MCF 10A (cell line): Measurements from ENCODE around the gene SLC9A5. TPM values are rescaled to one million over a fixed set of nuclear protein-coding genes. Genes with fewer than 3 reads are reported as not detected.

ENCODE experiments used
- BruUV-seq: library from RNA; stranded (reverse); fragments of 400-500 nt; replicated peaks from 2 replicates; lab custom pipeline; 2021; lab: Mats Ljungman, UMichigan
- CTCF ChIA-PET: fragments of 300-600 bp; sonication (Branson Sonifier 250); formaldehyde crosslinking; extraction: SDS; loops from one replicate; lab custom pipeline; 2021; ENCODE audit warnings: antibody characterized with exemption, inconsistent platforms; lab: Yijun Ruan, JAX
- POLR2A ChIA-PET: fragments of 300-600, 350-650 bp; sonication (Branson Sonifier 250); formaldehyde crosslinking; extraction: SDS; loops from one replicate; lab custom pipeline; 2020; ENCODE audit warnings: antibody characterized with exemption, inconsistent platforms; lab: Yijun Ruan, JAX
- DNase-seq: peaks from one replicate; pipeline ENCODE4 v3.0.0-alpha.2; 2018; ENCODE audit not compliant: unreplicated experiment
- H3K27ac Mint-ChIP-seq: one replicate; pipeline ENCODE4 v1.8.0; 2022; ENCODE audit warnings: mild to moderate bottlenecking, low read depth, mixed read lengths; ENCODE audit not compliant: unreplicated experiment
- H3K27me3 Mint-ChIP-seq: one replicate; pipeline ENCODE4 v1.8.0; 2022; ENCODE audit warnings: mixed read lengths; ENCODE audit not compliant: insufficient read depth, unreplicated experiment
- H3K36me3 Mint-ChIP-seq: one replicate; pipeline ENCODE4 v1.8.0; 2022; ENCODE audit warnings: mild to moderate bottlenecking, moderate library complexity, mixed read lengths; ENCODE audit not compliant: insufficient read depth, unreplicated experiment
- H3K4me1 Mint-ChIP-seq: one replicate; pipeline ENCODE4 v1.8.0; 2022; ENCODE audit warnings: mixed read lengths; ENCODE audit not compliant: insufficient read depth, unreplicated experiment
- H3K4me3 Mint-ChIP-seq: one replicate; pipeline ENCODE4 v1.8.0; 2022; ENCODE audit warnings: mild to moderate bottlenecking, moderate library complexity, mixed read lengths; ENCODE audit not compliant: unreplicated experiment
- H3K9me3 Mint-ChIP-seq: one replicate; pipeline ENCODE4 v1.8.0; 2022; ENCODE audit warnings: mixed read lengths; ENCODE audit not compliant: unreplicated experiment
- intact Hi-C: fragments of 100-400 bp; cut with micrococcal nuclease; formaldehyde crosslinking; loops from 2 replicates; pipeline ENCODE4 v1.14.1; 2022
- microRNA-seq: library from miRNA; unstranded; fragments of <30 nt; microRNA quantifications from one replicate; pipeline ENCODE4 v1.2.0, GENCODE V29; 2022
- total RNA-seq: library from RNA; stranded (reverse); gene quantifications from 2 replicates; pipeline ENCODE4 v1.2.3, GENCODE V29; 2022
- TF ChIP-seq, protein P1 (sequence below): fragments of 200-600 bp; IDR thresholded peaks from one replicate; pipeline ENCODE4 v1.8.0; 2022; ENCODE audit warnings: antibody characterized with exemption, mild to moderate bottlenecking; ENCODE audit not compliant: unreplicated experiment

Gene SLC9A5
- total RNA-seq, 1 experiment from 2014 or later = 0.40 TPM

DNA sequence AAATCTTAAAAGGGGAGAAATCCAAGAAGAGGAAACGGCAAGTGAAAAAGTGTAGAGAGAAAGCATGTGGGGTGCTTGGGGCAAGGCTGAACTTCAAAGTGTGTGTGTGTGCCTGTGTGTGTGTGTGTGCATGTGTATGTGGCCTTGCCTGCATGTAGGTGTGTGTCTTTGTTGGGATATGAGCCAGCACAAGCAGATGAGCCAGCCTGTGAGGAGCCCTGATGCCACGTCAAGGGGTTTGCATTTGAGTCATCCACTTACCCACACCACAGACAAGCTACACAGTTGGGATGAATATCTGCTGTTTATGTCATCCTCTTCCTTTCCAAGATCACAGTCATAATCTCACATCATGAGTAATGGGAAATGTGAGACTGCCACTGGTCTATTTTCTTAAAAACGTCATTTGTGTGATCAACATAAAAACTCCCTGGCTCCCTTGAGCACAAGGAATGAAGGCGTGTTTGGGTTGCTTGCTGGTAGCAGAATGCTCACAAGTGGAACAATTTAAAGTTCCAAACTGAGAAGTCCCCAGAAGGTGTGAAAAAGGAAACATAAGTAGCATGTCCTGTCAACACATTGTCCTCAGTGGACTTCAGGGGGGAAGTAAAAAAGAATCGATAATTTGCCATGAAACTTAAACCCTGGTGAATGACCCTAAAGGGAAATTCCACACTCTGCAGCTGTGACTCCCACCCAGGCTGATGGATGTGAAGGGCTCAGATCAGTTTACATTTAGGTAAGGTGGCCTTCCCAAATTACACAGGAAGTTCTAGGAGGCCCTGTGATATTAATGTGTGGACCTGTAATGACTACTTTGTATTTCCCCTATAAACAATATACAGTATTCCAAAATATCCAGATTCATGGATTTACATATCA, 63.1 kb downstream of the SLC9A5 start:
- H3K27me3 Mint-ChIP-seq = peaks cover 12% of the 10 kb centered on the region
- POLR2A ChIA-PET = interaction anchor here (0.7 to 1.3 kb wide), 6 partner anchors 13 to 711 kb away, joined by 3 to 4 read pairs (median 3); partner anchors contain the start of genes DDX28 and DUS2
- BruUV-seq = TSS peak; percentile 98
- intact Hi-C loops = loop anchor here (5.0 kb wide), 1 partner anchor 35 kb away; the partner anchor contains the start of gene PLEKHG4
- H3K27ac Mint-ChIP-seq = peak overlapping the region; percentile 71
- TF ChIP-seq, protein P1, sequence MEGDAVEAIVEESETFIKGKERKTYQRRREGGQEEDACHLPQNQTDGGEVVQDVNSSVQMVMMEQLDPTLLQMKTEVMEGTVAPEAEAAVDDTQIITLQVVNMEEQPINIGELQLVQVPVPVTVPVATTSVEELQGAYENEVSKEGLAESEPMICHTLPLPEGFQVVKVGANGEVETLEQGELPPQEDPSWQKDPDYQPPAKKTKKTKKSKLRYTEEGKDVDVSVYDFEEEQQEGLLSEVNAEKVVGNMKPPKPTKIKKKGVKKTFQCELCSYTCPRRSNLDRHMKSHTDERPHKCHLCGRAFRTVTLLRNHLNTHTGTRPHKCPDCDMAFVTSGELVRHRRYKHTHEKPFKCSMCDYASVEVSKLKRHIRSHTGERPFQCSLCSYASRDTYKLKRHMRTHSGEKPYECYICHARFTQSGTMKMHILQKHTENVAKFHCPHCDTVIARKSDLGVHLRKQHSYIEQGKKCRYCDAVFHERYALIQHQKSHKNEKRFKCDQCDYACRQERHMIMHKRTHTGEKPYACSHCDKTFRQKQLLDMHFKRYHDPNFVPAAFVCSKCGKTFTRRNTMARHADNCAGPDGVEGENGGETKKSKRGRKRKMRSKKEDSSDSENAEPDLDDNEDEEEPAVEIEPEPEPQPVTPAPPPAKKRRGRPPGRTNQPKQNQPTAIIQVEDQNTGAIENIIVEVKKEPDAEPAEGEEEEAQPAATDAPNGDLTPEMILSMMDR = no peak
- peak; percentile 94 for DNase-seq
- peaks cover 16% of the 10 kb centered on the region for H3K4me1 Mint-ChIP-seq
- H3K36me3 Mint-ChIP-seq = no peaks in the 10 kb centered on the region
- CTCF ChIA-PET = interaction anchor here (0.6 to 1.2 kb wide), 2 partner anchors 51 to 79 kb away, joined by 3 read pairs; no protein-coding TSS in a partner anchor
- no peaks in the 10 kb centered on the region for H3K9me3 Mint-ChIP-seq
- no peak overlapping the region for H3K4me3 Mint-ChIP-seq

DNA sequence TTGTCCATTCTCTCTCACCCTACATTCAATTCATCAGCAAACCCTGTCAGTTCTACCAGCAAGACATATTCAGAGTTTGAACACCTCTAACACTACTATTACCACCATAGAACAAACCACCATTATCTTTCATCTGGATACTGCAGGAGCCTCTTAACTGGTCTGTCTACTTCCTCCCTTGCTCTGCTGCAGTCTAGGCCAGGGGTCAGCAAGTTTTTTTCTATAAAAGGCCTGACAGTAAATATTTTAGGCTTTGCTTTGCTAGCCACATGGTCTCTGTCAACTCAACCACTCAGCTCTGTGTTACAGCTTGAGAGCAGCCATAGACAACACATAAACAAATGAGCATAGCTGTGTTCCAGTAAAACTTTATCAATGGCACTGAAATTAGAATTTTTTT, 63.9 kb downstream of the SLC9A5 start:
- no TSS peak for BruUV-seq
- Mint-ChIP-seq H3K36me3 (no peaks in the 10 kb centered on the region), H3K4me1 (peaks cover 16% of the 10 kb centered on the region), H3K4me3 (no peak overlapping the region), H3K9me3 (no peaks in the 10 kb centered on the region), H3K27ac (peak overlapping the region; percentile 71), H3K27me3 (peaks cover 12% of the 10 kb centered on the region)
- TF ChIP-seq, protein P1 = no peak
- CTCF ChIA-PET = interaction anchor here (0.6 to 0.7 kb wide), 3 partner anchors 43 to 359 kb away, joined by 3 to 4 read pairs (median 4); no protein-coding TSS in a partner anchor
- POLR2A ChIA-PET = interaction anchor here (0.6 to 1.0 kb wide), 2 partner anchors 9 to 12 kb away, joined by 3 to 4 read pairs; no protein-coding TSS in a partner anchor
- DNase-seq = no peak
- intact Hi-C loops = loop anchor here (5.0 kb wide), 1 partner anchor 35 kb away; the partner anchor contains the start of gene PLEKHG4

DNA sequence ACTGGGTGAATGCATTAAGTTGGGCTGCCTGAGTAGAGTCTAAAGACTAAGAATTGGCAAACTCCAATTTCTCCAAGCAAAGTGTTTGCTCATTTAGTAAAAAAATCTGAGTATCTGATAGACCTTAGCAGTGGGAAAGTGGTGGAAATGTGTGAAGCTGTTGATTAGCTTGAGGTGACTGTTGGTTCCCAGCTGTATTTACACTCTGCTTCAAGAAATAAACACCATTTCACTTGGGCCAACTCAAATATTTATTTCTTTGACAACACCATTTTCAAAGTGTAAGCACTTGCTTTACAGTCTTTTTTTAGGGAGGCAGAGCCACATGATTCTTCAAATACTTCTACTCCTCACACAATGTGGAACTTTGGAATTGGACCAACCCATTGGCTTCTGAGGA, 69.1 kb downstream of the SLC9A5 start:
- no peaks in the 10 kb centered on the region for H3K36me3 Mint-ChIP-seq
- H3K9me3 Mint-ChIP-seq = no peaks in the 10 kb centered on the region
- H3K27ac Mint-ChIP-seq = no peak overlapping the region
- ChIA-PET CTCF (interaction anchor here (1.0 kb wide), 1 partner anchor 16 kb away, joined by 3 read pairs; no protein-coding TSS in a partner anchor), POLR2A (no interaction called here)
- TF ChIP-seq, protein P1 = no peak
- intact Hi-C loops = no loop called here
- no peak overlapping the region for H3K4me3 Mint-ChIP-seq
- BruUV-seq = no TSS peak
- peaks cover under 1% of the 10 kb centered on the region for H3K4me1 Mint-ChIP-seq
- no peak for DNase-seq
- peaks cover 45% of the 10 kb centered on the region for H3K27me3 Mint-ChIP-seq

Small RNA genes lying within 50 kb of the gene (microRNA-seq; reads per million reads assigned to microRNA genes)
- gene MIR328 = 52.5 reads per million, percentile 67 among the genes with 10 or more reads in this experiment

Other genes with a start within 250 kb of the SLC9A5 start
- gene CBFB, start 219.8 kb upstream of the SLC9A5 start, total RNA-seq = 87.1 and 105 TPM in 2 replicates
- gene PHAF1, start 139.0 kb upstream of the SLC9A5 start, total RNA-seq = 13.8 and 14.5 TPM in 2 replicates
- gene B3GNT9, start 98.0 kb upstream of the SLC9A5 start, total RNA-seq = 0.84 and 1.9 TPM in 2 replicates
- 12.9 and 13.3 TPM in 2 replicates for gene TRADD, start 89.1 kb upstream of the SLC9A5 start, total RNA-seq
- gene FBXL8, start 89.0 kb upstream of the SLC9A5 start, total RNA-seq = 15.9 and 17.2 TPM in 2 replicates
- gene HSF4, start 84.2 kb upstream of the SLC9A5 start, total RNA-seq = 34.3 and 34.8 TPM in 2 replicates
- 49.8 and 65.7 TPM in 2 replicates for gene NOL3, start 78.4 kb upstream of the SLC9A5 start, total RNA-seq
- 18.1 and 18.7 TPM in 2 replicates for gene MATCAP1, start 65.0 kb upstream of the SLC9A5 start, total RNA-seq
- not detected in 2 replicates for gene EXOC3L1, start 58.8 kb upstream of the SLC9A5 start, total RNA-seq
- gene E2F4, start 56.8 kb upstream of the SLC9A5 start, total RNA-seq = 81.0 and 85.5 TPM in 2 replicates
- 9.6 and 12.0 TPM in 2 replicates for gene ELMO3, start 49.8 kb upstream of the SLC9A5 start, total RNA-seq
- gene TMEM208, start 21.8 kb upstream of the SLC9A5 start, total RNA-seq = 44.4 and 55.5 TPM in 2 replicates
- gene FHOD1, start 1.5 kb upstream of the SLC9A5 start, total RNA-seq = 12.1 and 14.7 TPM in 2 replicates
- 30.4 and 32.7 TPM in 2 replicates for gene PLEKHG4, start 30.6 kb downstream of the SLC9A5 start, total RNA-seq
- gene KCTD19, start 77.8 kb downstream of the SLC9A5 start, total RNA-seq = not detected in 2 replicates
- gene LRRC36, start 77.8 kb downstream of the SLC9A5 start, total RNA-seq = not detected in 2 replicates
- not detected in 2 replicates for gene TPPP3, start 144.5 kb downstream of the SLC9A5 start, total RNA-seq
- gene ZDHHC1, start 167.5 kb downstream of the SLC9A5 start, total RNA-seq = 5.9 and 7.6 TPM in 2 replicates
- 0.42 and 0.86 TPM in 2 replicates for gene HSD11B2, start 182.1 kb downstream of the SLC9A5 start, total RNA-seq
- gene ATP6V0D1, start 232.2 kb downstream of the SLC9A5 start, total RNA-seq = 50.5 and 50.7 TPM in 2 replicates
- not detected in 2 replicates for gene AGRP, start 234.6 kb downstream of the SLC9A5 start, total RNA-seq